ENCODE results near the gene CAMKV.

Gene CAMKV

DNA sequence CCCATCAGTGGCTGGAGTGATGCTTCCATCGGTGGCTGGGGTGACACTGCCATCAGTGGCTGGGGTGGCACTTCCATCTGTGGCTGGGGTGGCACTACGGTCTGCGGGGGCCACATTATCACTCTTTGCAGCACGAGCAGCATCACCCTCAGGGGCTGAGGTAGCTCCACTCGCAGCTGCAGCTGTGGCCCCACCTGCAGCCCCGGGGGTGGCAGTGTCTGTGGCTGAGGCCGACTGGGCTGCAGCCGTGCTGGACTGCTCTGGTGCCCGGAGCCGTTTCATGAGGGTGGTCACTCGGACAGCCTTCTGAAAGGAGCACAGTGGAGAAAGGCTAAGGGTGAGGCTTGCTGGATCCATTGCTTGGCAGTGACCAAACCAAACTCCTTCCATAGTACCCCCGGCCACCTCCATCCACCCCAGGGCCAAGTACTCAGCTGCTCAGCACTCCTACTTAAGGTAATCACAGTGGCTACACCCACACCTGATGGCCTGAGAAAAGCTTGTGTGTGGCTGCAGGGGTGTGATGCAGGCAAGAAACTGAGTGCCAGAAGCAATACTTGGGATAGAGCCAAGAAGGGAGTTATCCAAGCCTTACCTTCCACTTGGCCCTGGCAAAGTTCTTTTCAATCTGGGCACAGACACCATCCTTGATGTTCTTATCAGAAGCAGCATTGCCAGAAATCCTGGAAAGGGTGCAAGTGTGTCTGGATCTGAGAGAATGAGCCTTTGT lies 10.0 kb downstream of the CAMKV start:
- Histone ChIP-seq H3K27ac (ENCODE audit: low read depth, low read length) (no peak overlapping the region), H3K9ac (ENCODE audit: low read length in 5 of 5) (no peak overlapping the region), H3K27me3 (ENCODE audit: control insufficient read depth in 5 of 5, insufficient read depth in 4 of 5, low read length in 5 of 5) (peaks cover 0 to 10% (median 4%) of the 10 kb centered on the region in 5 donors), H3K36me3 (ENCODE audit: control insufficient read depth in 5 of 5, insufficient read depth in 5 of 5, low read length in 5 of 5) (no peaks in the 10 kb centered on the region), H3K9me3 (ENCODE audit: control insufficient read depth in 5 of 5, low read length in 5 of 5) (no peaks in the 10 kb centered on the region), H3K4me1 (ENCODE audit: control insufficient read depth in 5 of 5, insufficient read depth in 5 of 5, low read length in 5 of 5) (peaks cover 3 to 16% (median 13%) of the 10 kb centered on the region in 5 donors), H3K4me3 (ENCODE audit: low read depth in 1 of 5, low read length in 5 of 5) (no peak overlapping the region)

DNA sequence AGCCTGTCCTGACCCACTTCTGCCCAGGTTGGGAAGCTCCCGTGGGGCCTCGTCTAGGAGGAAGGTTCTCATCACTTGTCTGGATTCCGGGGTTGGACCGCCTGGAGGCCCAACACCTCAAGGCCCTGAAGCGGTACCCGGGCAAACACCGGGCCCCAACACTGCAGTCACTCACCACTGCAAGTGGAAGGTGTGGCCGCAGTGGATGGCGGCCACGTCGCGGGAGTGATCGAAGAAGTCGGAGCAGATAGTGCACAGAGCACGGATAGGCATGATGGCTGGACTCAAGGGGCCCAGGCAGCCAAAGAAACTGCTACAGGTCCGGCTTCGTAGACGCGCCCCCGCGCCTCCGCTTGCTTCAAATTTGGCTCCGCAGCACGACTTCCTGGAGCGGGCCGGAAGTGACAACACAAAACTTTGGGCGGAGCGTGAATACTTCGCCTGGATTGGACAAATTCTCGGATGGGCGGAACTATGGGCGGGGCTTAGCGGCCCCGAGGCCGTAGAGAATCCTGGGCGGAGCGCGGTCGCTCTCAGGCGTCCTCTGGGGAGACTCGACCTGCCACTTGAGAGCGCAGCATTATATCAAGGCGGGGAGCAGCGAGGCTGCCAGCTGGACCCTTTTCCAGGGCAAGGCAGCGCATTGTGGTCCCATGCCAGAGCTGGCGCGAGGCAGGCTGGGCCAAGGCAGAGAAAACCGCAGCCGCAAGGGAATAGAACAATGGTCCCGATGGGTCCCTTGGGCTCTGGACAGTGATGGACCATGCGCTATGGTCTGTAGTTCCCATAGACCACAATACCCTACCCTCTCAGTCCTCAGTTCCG lies 13.3 kb downstream of the CAMKV start, which contains the start of gene TRAIP:
TSS of gene TRAIP (minus strand) at position 384 of the 825 bp plus-strand sequence. CDS start at position 273, 111 bp downstream.
- no peaks in the 10 kb centered on the region for H3K27me3 ChIP-seq (ENCODE audit: control insufficient read depth in 5 of 5, insufficient read depth in 4 of 5, low read length in 5 of 5)
- peak within 1 kb of the TSS in 4 of 5 donors; percentile 60 to 90 (median 70) for H3K9ac ChIP-seq (ENCODE audit: low read length in 5 of 5)
- peak within 1 kb of the TSS; percentile 14 for H3K27ac ChIP-seq (ENCODE audit: low read depth, low read length)
- H3K4me3 ChIP-seq (ENCODE audit: low read depth in 1 of 5, low read length in 5 of 5), result peak within 1 kb of the TSS; percentile 63 to 82 (median 75)
- no peaks in the 10 kb centered on the region for H3K36me3 ChIP-seq (ENCODE audit: control insufficient read depth in 5 of 5, insufficient read depth in 5 of 5, low read length in 5 of 5)
- peaks cover 3 to 16% (median 13%) of the 10 kb centered on the region in 5 donors for H3K4me1 ChIP-seq (ENCODE audit: control insufficient read depth in 5 of 5, insufficient read depth in 5 of 5, low read length in 5 of 5)
- no peaks in the 10 kb centered on the region for H3K9me3 ChIP-seq (ENCODE audit: control insufficient read depth in 5 of 5, low read length in 5 of 5)

DNA sequence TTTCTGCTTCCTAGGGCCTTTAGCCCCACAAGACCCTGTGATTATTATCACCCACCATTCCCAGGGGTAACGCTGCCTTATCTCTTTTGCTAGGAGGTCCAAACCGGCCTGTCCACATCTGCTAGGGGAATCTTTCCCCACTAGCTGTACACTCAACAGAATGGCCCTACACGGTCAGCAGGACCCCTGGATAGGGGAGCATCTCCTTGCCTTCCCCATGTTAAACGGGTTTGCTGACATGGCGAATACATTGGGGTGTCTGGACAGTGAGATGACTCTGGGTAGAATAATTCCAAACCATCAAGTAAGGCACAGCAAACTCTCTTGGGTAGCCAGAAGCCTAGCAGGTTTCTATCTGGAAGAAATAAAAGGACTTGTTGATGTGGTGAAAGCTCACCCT lies 14.0 kb downstream of the CAMKV start:
- Histone ChIP-seq H3K36me3 (ENCODE audit: control insufficient read depth in 5 of 5, insufficient read depth in 5 of 5, low read length in 5 of 5) (no peaks in the 10 kb centered on the region), H3K9ac (ENCODE audit: low read length in 5 of 5) (peak overlapping the region in 1 of 5 donors; percentile 62), H3K4me1 (ENCODE audit: control insufficient read depth in 5 of 5, insufficient read depth in 5 of 5, low read length in 5 of 5) (peaks cover 3 to 16% (median 13%) of the 10 kb centered on the region in 5 donors), H3K27ac (ENCODE audit: low read depth, low read length) (no peak overlapping the region), H3K27me3 (ENCODE audit: control insufficient read depth in 5 of 5, insufficient read depth in 4 of 5, low read length in 5 of 5) (no peaks in the 10 kb centered on the region), H3K9me3 (ENCODE audit: control insufficient read depth in 5 of 5, low read length in 5 of 5) (no peaks in the 10 kb centered on the region), H3K4me3 (ENCODE audit: low read depth in 1 of 5, low read length in 5 of 5) (peak overlapping the region; percentile 63 to 82 (median 75))

DNA sequence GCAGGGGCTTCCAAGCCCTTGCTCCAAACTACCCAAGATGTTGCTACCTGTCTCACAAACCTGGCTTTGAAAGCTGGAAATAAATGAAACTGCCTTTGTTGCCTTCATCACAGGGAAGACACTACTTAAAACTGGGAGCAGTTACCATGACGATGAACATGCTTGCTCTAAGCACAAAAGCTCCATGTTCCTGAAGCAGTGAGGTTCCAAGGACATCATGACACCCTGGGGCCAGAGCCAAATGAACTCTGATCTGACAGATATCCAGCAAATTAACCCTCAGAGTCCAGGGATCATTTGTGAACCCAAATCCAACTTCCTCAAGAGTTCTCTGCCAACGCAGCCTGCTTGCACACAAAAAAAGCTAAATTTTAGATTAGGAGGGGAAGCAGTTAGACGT lies 24.0 kb downstream of the CAMKV start:
- Histone ChIP-seq H3K36me3 (ENCODE audit: control insufficient read depth in 5 of 5, insufficient read depth in 5 of 5, low read length in 5 of 5) (no peaks in the 10 kb centered on the region), H3K27me3 (ENCODE audit: control insufficient read depth in 5 of 5, insufficient read depth in 4 of 5, low read length in 5 of 5) (no peaks in the 10 kb centered on the region), H3K9ac (ENCODE audit: low read length in 5 of 5) (no peak overlapping the region), H3K4me1 (ENCODE audit: control insufficient read depth in 5 of 5, insufficient read depth in 5 of 5, low read length in 5 of 5) (peaks cover 0 to 12% (median 8%) of the 10 kb centered on the region in 5 donors), H3K4me3 (ENCODE audit: low read depth in 1 of 5, low read length in 5 of 5) (no peak overlapping the region), H3K9me3 (ENCODE audit: control insufficient read depth in 5 of 5, low read length in 5 of 5) (no peaks in the 10 kb centered on the region), H3K27ac (ENCODE audit: low read depth, low read length) (no peak overlapping the region)

DNA sequence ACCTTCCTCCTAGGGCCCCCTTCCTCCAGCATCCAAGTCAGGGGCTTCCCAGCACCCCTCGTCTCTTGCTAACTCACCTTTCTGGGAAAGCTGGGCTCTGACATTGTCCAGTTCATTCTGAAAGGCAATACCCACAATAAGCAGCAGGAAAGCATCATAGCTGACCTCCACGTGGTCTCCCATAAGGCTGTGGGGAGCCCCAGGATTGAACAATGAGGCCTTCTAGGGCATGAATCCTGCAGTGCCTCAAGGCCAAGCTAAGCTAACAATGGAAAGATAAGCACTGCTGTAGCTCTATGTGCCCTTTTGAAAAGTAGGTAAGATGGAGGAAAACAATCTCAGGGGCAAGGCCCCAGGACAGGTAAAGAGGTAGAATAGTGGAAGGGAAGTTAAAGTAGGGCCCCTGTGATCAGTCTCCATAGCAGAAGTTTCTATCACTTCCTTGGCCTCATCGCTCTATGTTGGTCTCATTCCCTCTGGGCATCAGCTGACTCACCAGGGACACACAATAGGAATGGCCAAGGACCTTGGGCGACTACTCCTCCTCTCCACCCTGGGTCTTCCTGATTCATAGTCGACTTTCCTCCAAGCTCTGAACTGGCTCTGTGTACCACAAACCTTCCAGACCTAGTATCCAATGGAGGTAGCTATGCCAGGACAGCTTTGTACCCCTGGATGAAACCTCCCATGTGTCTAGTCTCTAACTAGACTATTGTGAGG lies 25.1 kb downstream of the CAMKV start:
- Histone ChIP-seq H3K4me1 (ENCODE audit: control insufficient read depth in 5 of 5, insufficient read depth in 5 of 5, low read length in 5 of 5) (peaks cover 3 to 23% (median 17%) of the 10 kb centered on the region in 5 donors), H3K27ac (ENCODE audit: low read depth, low read length) (no peak overlapping the region), H3K4me3 (ENCODE audit: low read depth in 1 of 5, low read length in 5 of 5) (no peak overlapping the region), H3K9me3 (ENCODE audit: control insufficient read depth in 5 of 5, low read length in 5 of 5) (no peaks in the 10 kb centered on the region), H3K9ac (ENCODE audit: low read length in 5 of 5) (no peak overlapping the region), H3K36me3 (ENCODE audit: control insufficient read depth in 5 of 5, insufficient read depth in 5 of 5, low read length in 5 of 5) (no peaks in the 10 kb centered on the region), H3K27me3 (ENCODE audit: control insufficient read depth in 5 of 5, insufficient read depth in 4 of 5, low read length in 5 of 5) (no peaks in the 10 kb centered on the region)

DNA sequence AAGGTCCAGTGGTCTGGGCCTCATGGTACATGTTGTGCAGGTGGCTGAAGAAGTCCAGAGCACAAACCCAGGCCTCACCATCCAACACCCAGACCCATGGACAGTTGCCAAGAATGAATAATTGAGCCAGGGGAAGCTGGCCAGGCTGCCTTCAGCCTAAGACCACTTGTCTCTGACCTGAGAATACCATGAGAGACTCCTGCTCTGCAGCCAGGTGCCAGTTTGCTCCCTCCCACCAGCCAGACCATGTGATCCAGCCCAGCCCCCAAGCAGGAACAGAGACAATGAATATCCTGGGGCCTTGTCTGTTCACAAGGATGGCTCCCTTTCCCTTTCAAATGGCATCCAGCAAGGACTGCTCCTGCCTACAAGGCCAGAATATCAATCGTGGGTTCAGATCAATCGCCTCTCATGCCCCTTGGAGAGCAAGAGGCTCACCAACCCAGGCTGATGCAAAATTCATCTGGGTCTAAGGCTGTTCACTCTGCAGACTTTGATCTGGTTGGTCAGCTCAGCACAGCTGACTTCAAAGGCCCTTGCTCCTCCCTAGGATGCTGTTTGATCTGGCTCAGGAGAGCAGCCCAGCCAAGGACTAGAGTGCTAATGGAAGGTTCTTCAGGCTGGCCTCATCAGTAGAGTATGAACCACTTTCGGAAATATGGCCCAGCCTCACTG lies 26.7 kb downstream of the CAMKV start:
- H3K4me1 ChIP-seq (ENCODE audit: control insufficient read depth in 5 of 5, insufficient read depth in 5 of 5, low read length in 5 of 5), result peaks cover 9 to 29% (median 22%) of the 10 kb centered on the region in 5 donors
- no peak overlapping the region for H3K27ac ChIP-seq (ENCODE audit: low read depth, low read length)
- no peaks in the 10 kb centered on the region for H3K27me3 ChIP-seq (ENCODE audit: control insufficient read depth in 5 of 5, insufficient read depth in 4 of 5, low read length in 5 of 5)
- H3K9me3 ChIP-seq (ENCODE audit: control insufficient read depth in 5 of 5, low read length in 5 of 5), result no peaks in the 10 kb centered on the region
- no peak overlapping the region for H3K9ac ChIP-seq (ENCODE audit: low read length in 5 of 5)
- no peaks in the 10 kb centered on the region for H3K36me3 ChIP-seq (ENCODE audit: control insufficient read depth in 5 of 5, insufficient read depth in 5 of 5, low read length in 5 of 5)
- no peak overlapping the region for H3K4me3 ChIP-seq (ENCODE audit: low read depth in 1 of 5, low read length in 5 of 5)

DNA sequence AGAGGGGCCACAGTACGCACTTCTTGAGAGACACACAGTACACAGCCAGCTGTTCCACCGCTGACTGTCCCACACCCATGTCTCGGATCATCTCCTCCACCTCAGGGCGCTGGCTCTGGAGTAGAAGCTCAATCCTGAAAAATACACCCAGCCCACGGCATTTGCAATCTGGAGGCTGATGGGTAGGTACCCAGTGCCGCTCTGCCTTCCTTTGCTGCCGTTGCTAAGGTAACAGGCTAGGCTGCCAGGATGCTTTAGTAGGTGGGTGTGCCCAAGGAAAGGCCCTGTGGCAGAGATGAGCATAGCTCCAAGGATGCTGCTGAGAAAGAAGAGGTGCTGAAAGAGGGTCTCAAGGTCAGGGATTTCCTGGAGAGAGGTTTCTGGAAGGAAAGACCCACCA lies 27.9 kb downstream of the CAMKV start:
- Histone ChIP-seq H3K4me1 (ENCODE audit: control insufficient read depth in 5 of 5, insufficient read depth in 5 of 5, low read length in 5 of 5) (peaks cover 9 to 29% (median 22%) of the 10 kb centered on the region in 5 donors), H3K9me3 (ENCODE audit: control insufficient read depth in 5 of 5, low read length in 5 of 5) (no peaks in the 10 kb centered on the region), H3K9ac (ENCODE audit: low read length in 5 of 5) (no peak overlapping the region), H3K27me3 (ENCODE audit: control insufficient read depth in 5 of 5, insufficient read depth in 4 of 5, low read length in 5 of 5) (no peaks in the 10 kb centered on the region), H3K36me3 (ENCODE audit: control insufficient read depth in 5 of 5, insufficient read depth in 5 of 5, low read length in 5 of 5) (no peaks in the 10 kb centered on the region), H3K27ac (ENCODE audit: low read depth, low read length) (no peak overlapping the region), H3K4me3 (ENCODE audit: low read depth in 1 of 5, low read length in 5 of 5) (no peak overlapping the region)

DNA sequence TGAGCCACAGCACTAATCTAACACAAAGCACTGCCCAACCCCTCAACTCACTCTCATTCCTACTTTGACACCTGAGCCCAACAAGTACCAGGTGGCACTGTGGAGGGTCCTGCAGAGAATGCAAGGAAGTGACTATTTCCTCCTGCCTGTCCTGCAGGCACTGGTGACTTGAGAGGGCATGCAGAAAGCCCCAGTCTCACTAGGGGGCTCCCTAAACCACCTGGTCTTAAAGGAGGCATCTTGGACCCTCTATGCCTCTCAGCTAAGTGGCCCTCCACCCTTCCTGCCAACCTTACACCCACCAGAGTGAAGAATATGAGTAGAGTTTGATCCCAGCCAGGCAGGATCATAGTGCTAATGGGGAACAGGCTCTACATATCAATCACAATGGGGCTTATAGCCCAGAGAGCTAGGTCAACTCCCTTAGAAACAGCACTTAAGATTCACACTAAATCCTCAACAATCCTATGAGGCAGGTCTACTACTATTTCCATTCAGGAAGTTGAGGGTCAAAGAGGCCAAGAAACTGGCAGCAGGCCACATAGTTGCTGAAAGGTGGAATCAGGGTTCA lies 28.5 kb downstream of the CAMKV start:
- H3K9ac ChIP-seq (ENCODE audit: low read length in 5 of 5), result peak overlapping the region in 1 of 5 donors; percentile 24
- H3K4me1 ChIP-seq (ENCODE audit: control insufficient read depth in 5 of 5, insufficient read depth in 5 of 5, low read length in 5 of 5), result peaks cover 9 to 29% (median 22%) of the 10 kb centered on the region in 5 donors
- no peak overlapping the region for H3K4me3 ChIP-seq (ENCODE audit: low read depth in 1 of 5, low read length in 5 of 5)
- no peak overlapping the region for H3K27ac ChIP-seq (ENCODE audit: low read depth, low read length)
- H3K9me3 ChIP-seq (ENCODE audit: control insufficient read depth in 5 of 5, low read length in 5 of 5), result no peaks in the 10 kb centered on the region
- no peaks in the 10 kb centered on the region for H3K36me3 ChIP-seq (ENCODE audit: control insufficient read depth in 5 of 5, insufficient read depth in 5 of 5, low read length in 5 of 5)
- no peaks in the 10 kb centered on the region for H3K27me3 ChIP-seq (ENCODE audit: control insufficient read depth in 5 of 5, insufficient read depth in 4 of 5, low read length in 5 of 5)

DNA sequence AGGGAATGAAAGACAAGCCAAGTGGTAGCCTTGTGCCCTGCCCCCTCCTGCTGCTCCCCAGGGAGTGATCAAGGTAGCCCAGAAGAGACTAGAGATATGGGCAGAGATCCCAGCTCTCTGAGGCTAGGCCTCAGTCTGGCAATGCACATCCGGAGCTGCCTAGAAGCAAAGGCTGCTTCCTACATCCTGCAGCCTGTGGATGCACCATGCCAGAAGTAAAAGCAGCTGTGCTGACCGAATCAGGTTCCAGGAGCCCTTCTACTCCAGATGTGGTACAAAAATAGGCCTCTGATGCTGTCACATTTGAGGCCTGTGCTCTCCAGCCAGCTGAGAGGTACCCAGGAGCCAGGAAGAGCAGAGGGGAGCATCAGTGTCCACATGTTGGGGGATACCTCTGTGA lies 29.3 kb downstream of the CAMKV start:
- no peak overlapping the region for H3K27ac ChIP-seq (ENCODE audit: low read depth, low read length)
- H3K4me3 ChIP-seq (ENCODE audit: low read depth in 1 of 5, low read length in 5 of 5), result no peak overlapping the region
- peaks cover 9 to 29% (median 22%) of the 10 kb centered on the region in 5 donors for H3K4me1 ChIP-seq (ENCODE audit: control insufficient read depth in 5 of 5, insufficient read depth in 5 of 5, low read length in 5 of 5)
- no peaks in the 10 kb centered on the region for H3K27me3 ChIP-seq (ENCODE audit: control insufficient read depth in 5 of 5, insufficient read depth in 4 of 5, low read length in 5 of 5)
- no peaks in the 10 kb centered on the region for H3K36me3 ChIP-seq (ENCODE audit: control insufficient read depth in 5 of 5, insufficient read depth in 5 of 5, low read length in 5 of 5)
- no peaks in the 10 kb centered on the region for H3K9me3 ChIP-seq (ENCODE audit: control insufficient read depth in 5 of 5, low read length in 5 of 5)
- peak overlapping the region in 1 of 5 donors; percentile 10 for H3K9ac ChIP-seq (ENCODE audit: low read length in 5 of 5)
